Upper lobe of left lung (tissue), 6 donors: Measurements from ENCODE around the gene SAMSN1. TPM values are rescaled to one million over a fixed set of nuclear protein-coding genes. Genes with fewer than 3 reads are reported as not detected.
A peak's percentile ranks its signal among the peaks of the same experiment; 100 is the strongest.

Source experiments
- ATAC-seq, 2 donors: fragments of 200-7000 bp; cut with Tn5 transposase; one replicate each; pipeline ENCODE4 v1.9.1; 2022; ENCODE audit warnings: mild to moderate bottlenecking in 2 of 2, moderate library complexity in 2 of 2; ENCODE audit not compliant: low FRiP score in 2 of 2
- DNase-seq, 2 donors: peaks; one replicate each; pipeline ENCODE4 v3.0.0-alpha.2; 2019 to 2020
- H3K27ac ChIP-seq, 4 donors: fragments of 200-600 bp; sonication (generic); one replicate each; pipeline ENCODE4 v1.5.1; 2016 to 2019
- H3K27me3 ChIP-seq, 4 donors: fragments of 200-600 bp; sonication (generic); one replicate each; pipeline ENCODE4 v1.5.1; 2017 to 2019
- H3K36me3 ChIP-seq, 4 donors: fragments of 200-600 bp; sonication (generic); one replicate each; pipeline ENCODE4 v1.5.1; 2016 to 2019
- H3K4me1 ChIP-seq, 4 donors: fragments of 200-600 bp; sonication (generic); one replicate each; pipeline ENCODE4 v1.5.1; 2018 to 2019
- H3K4me3 ChIP-seq, 4 donors: fragments of 200-600 bp; sonication (generic); one replicate each; pipeline ENCODE4 v1.5.1; 2017 to 2019; ENCODE audit warnings: mild to moderate bottlenecking in 2 of 4, moderate library complexity in 1 of 4
- H3K9me3 ChIP-seq, 4 donors: fragments of 200-600 bp; sonication (generic); one replicate each; pipeline ENCODE4 v1.5.1; 2018 to 2019
- CTCF ChIP-seq, 6 experiments: fragments of 450-650 bp in 4 of 6; fragments of 200-600 bp in 2 of 6; sonication (generic) in 2 of 6; IDR thresholded peaks; one replicate each; pipeline ENCODE4 v1.5.1; 2016 to 2019; ENCODE audit warnings: antibody characterized with exemption in 6 of 6
- EP300 ChIP-seq, 4 donors: sonication (generic); formaldehyde crosslinking; IDR thresholded peaks; one replicate each; pipeline ENCODE4 v1.5.1; 2017; ENCODE audit warnings: antibody characterized with exemption in 4 of 4, control low read depth in 2 of 4
- POLR2A ChIP-seq, 4 donors: fragments of 450-650 bp; IDR thresholded peaks; one replicate each; pipeline ENCODE4 v1.5.1; 2016 to 2017; ENCODE audit warnings: antibody characterized with exemption in 4 of 4, mild to moderate bottlenecking in 2 of 4
- POLR2AphosphoS5 ChIP-seq, 2 donors: sonication (generic); formaldehyde crosslinking; IDR thresholded peaks; one replicate each; pipeline ENCODE4 v1.5.1; 2017; ENCODE audit warnings: antibody characterized with exemption in 2 of 2
- WGBS, 2 donors: methylation state at CpG; one replicate each; pipeline ENCODE4 v1.1.5; 2017 to 2018; 5-methylcytosine and 5-hydroxymethylcytosine counted together
- total RNA-seq, 6 donors: library from RNA; depleted of rRNA in 4 of 6; stranded (reverse); fragments of >200 nt in 4 of 6; gene quantifications; one replicate each; pipeline versions ENCODE4 v1.1.0 to v1.2.1, GENCODE V29; 2016 to 2021
- donor health status: DM: no; HTN: no; CAD: no; lungs with moderate emphysema.
- donor health status: DM: no; HTN: yes; CAD: no; lungs with severe emphysema.

The SAMSN1 gene
- total RNA-seq, 6 donors from 2014 or later = 16.4 to 29.3 (median 20.3) TPM

- H3K27me3 ChIP-seq = no peaks in the 10 kb centered on the region
- H3K4me1 ChIP-seq = peaks cover 0 to 4% (median 1%) of the 10 kb centered on the region in 4 donors
- H3K36me3 ChIP-seq = no peaks in the 10 kb centered on the region
- no peaks in the 10 kb centered on the region for H3K9me3 ChIP-seq
- TF ChIP-seq POLR2AphosphoS5 (IDR thresholded peaks at IDR 0.05) (no peak), POLR2A (IDR thresholded peaks at IDR 0.05) (no peak), CTCF (IDR thresholded peaks at IDR 0.05) (no peak), EP300 (IDR thresholded peaks at IDR 0.05) (no peak)
- peak overlapping the region in 2 of 4 donors; percentile 6 to 65 for H3K27ac ChIP-seq
- ATAC-seq (no peak), DNase-seq (no peak)
- 47 to 50% methylated on average over 10 of the region's 10 CpGs for WGBS, 2 donors
- no peak overlapping the region for H3K4me3 ChIP-seq
Observed at GRCh38 chr21:14526836-14527695, 19.0 kb downstream of the SAMSN1 start.

- 29% methylated on average over 3 of the region's 3 CpGs for WGBS, 2 donors
- H3K27ac ChIP-seq = peak overlapping the region in 2 of 4 donors; percentile 10 to 65
Observed at GRCh38 chr21:14526199-14526598, 19.9 kb downstream of the SAMSN1 start.

GRCh38 chr21:14523234-14523633 lies 22.9 kb downstream of the SAMSN1 start:
- 56 to 61% methylated on average over 5 of the region's 5 CpGs for WGBS, 2 donors
- H3K36me3 ChIP-seq = no peaks in the 10 kb centered on the region
- no peaks in the 10 kb centered on the region for H3K27me3 ChIP-seq
- peaks cover 0 to 8% (median 1%) of the 10 kb centered on the region in 4 donors for H3K4me1 ChIP-seq
- H3K4me3 ChIP-seq = no peak overlapping the region
- ATAC-seq (peak in 1 of 2 donors; percentile 77), DNase-seq (no peak)
- no peaks in the 10 kb centered on the region for H3K9me3 ChIP-seq
- TF ChIP-seq EP300 (IDR thresholded peaks at IDR 0.05) = no peak
- TF ChIP-seq POLR2A (IDR thresholded peaks at IDR 0.05) = peak in 1 of 4 donors; percentile 22
- TF ChIP-seq POLR2AphosphoS5 (IDR thresholded peaks at IDR 0.05) = peak in 1 of 2 donors; percentile 33
- peak overlapping the region in 3 of 4 donors; percentile 4 to 52 (median 32) for H3K27ac ChIP-seq

More at GRCh38 chr21:14526199-14526598, 19.9 kb downstream of the SAMSN1 start:
- Histone ChIP-seq H3K9me3 (no peaks in the 10 kb centered on the region), H3K4me3 (no peak overlapping the region), H3K36me3 (no peaks in the 10 kb centered on the region), H3K4me1 (peaks cover 0 to 4% (median 1%) of the 10 kb centered on the region in 4 donors), H3K27me3 (no peaks in the 10 kb centered on the region)
- DNase-seq (no peak), ATAC-seq (no peak)
- TF ChIP-seq EP300 (IDR thresholded peaks at IDR 0.05) = no peak
- no peak for TF ChIP-seq POLR2AphosphoS5 (IDR thresholded peaks at IDR 0.05)
- no peak for TF ChIP-seq POLR2A (IDR thresholded peaks at IDR 0.05)
- no peak for TF ChIP-seq CTCF (IDR thresholded peaks at IDR 0.05)

GRCh38 chr21:14522736-14523135 lies 23.4 kb downstream of the SAMSN1 start:
- H3K4me3 ChIP-seq = no peak overlapping the region
- TF ChIP-seq EP300 (IDR thresholded peaks at IDR 0.05) (no peak), CTCF (IDR thresholded peaks at IDR 0.05) (no peak), POLR2AphosphoS5 (IDR thresholded peaks at IDR 0.05) (no peak), POLR2A (IDR thresholded peaks at IDR 0.05) (no peak)
- H3K9me3 ChIP-seq = no peaks in the 10 kb centered on the region
- DNase-seq (no peak), ATAC-seq (peak in 1 of 2 donors; percentile 26)
- H3K27me3 ChIP-seq = no peaks in the 10 kb centered on the region
- H3K4me1 ChIP-seq = peaks cover 0 to 8% (median 1%) of the 10 kb centered on the region in 4 donors
- H3K36me3 ChIP-seq = no peaks in the 10 kb centered on the region
- WGBS, 2 donors = 58 to 62% methylated on average over 2 of the region's 2 CpGs
- H3K27ac ChIP-seq = peak overlapping the region in 3 of 4 donors; percentile 4 to 52 (median 32)

- 46 to 67% methylated on average over 7 of the region's 7 CpGs for WGBS, 2 donors
- Histone ChIP-seq H3K4me1 (peaks cover 0 to 8% (median 1%) of the 10 kb centered on the region in 4 donors), H3K9me3 (no peaks in the 10 kb centered on the region), H3K27me3 (no peaks in the 10 kb centered on the region), H3K36me3 (no peaks in the 10 kb centered on the region), H3K27ac (peak overlapping the region in 3 of 4 donors; percentile 18 to 78 (median 66)), H3K4me3 (peak overlapping the region in 1 of 4 donors; percentile 7)
- ATAC-seq = peak in 1 of 2 donors; percentile 72
- TF ChIP-seq CTCF (IDR thresholded peaks at IDR 0.05) (no peak), POLR2AphosphoS5 (IDR thresholded peaks at IDR 0.05) (no peak), POLR2A (IDR thresholded peaks at IDR 0.05) (no peak), EP300 (IDR thresholded peaks at IDR 0.05) (no peak)
- peak in 1 of 2 donors; percentile 53 for DNase-seq
Observed at GRCh38 chr21:14520535-14520934, 25.6 kb downstream of the SAMSN1 start.
